HepG2 (cell line): ENCODE measurements around the gene IDH3G. TPM values are rescaled to one million over a fixed set of nuclear protein-coding genes. Genes with fewer than 3 reads are reported as not detected.

Experiments
- ATAC-seq: fragments of 200-7000 bp; cut with Tn5 transposase; 3 replicates; pipeline ENCODE4 v1.9.1; 2020; ENCODE audit warnings: mild to moderate bottlenecking, moderate library complexity
- BruUV-seq: library from RNA; stranded (reverse); fragments of 400-500 nt; replicated peaks from 2 replicates; lab custom pipeline; 2021; lab: Mats Ljungman, UMichigan
- CTCF ChIA-PET: fragments of 300-600 bp; formaldehyde crosslinking; extraction: SDS; loops from one replicate; lab custom pipeline; 2021; ENCODE audit warnings: low total read pairs, inconsistent platforms, low intra/inter-chr PET ratio; lab: Yijun Ruan, JAX
- POLR2A ChIA-PET: fragments of 350-600 bp; sonication (Branson Sonifier 250); formaldehyde crosslinking; loops from one replicate; lab custom pipeline; 2020; ENCODE audit warnings: antibody characterized with exemption, inconsistent platforms; lab: Yijun Ruan, JAX
- DNase-seq: peaks from one replicate; pipeline ENCODE4 v3.0.0-alpha.2; 2015; ENCODE audit warnings: low spot score
- FAIRE-seq: peaks from 3 replicates; lab custom pipeline; 2011; peaks lifted over from hg19 to GRCh38; lab: Jason Lieb, UNC
- H2AFZ ChIP-seq: one replicate; pipeline ENCODE4 v1.6.1; 2011; ENCODE audit warnings: low read length, inconsistent platforms
- H3K27ac ChIP-seq: fragments of 300-600 bp; 3 replicates; pipeline ENCODE4 v1.8.0; 2011; ENCODE audit warnings: mixed run types, mild to moderate bottlenecking, mixed read lengths, low read length, inconsistent platforms; ENCODE audit not compliant: insufficient read depth; ENCODE audit errors: extremely low read length
- H3K27me3 ChIP-seq, 2 experiments: fragments of 200-600 bp in 1 of 2; 2 replicates in 1 of 2; 3 replicates in 1 of 2; pipeline versions ENCODE4 v1.6.0 to v1.8.0; 2011; ENCODE audit warnings: low read length in 2 of 2, mild to moderate bottlenecking in 2 of 2, moderate library complexity in 2 of 2, inconsistent platforms in 1 of 2; ENCODE audit not compliant: insufficient read depth in 2 of 2, control insufficient read depth in 1 of 2
- H3K36me3 ChIP-seq, 2 experiments: fragments of 200-600 bp in 1 of 2; replicated peaks in 1 of 2; 2 replicates in 1 of 2; 3 replicates in 1 of 2; pipeline versions ENCODE4 v1.5.1 to v1.8.0; 2011; ENCODE audit warnings: low read length in 2 of 2, inconsistent platforms in 1 of 2; ENCODE audit not compliant: insufficient read depth in 2 of 2, control insufficient read depth in 1 of 2
- H3K4me1 ChIP-seq: 2 replicates; pipeline ENCODE4 v1.5.1; 2012; ENCODE audit warnings: low read length, inconsistent platforms; ENCODE audit not compliant: insufficient read depth
- H3K4me2 ChIP-seq: 2 replicates; pipeline ENCODE4 v1.6.0; 2011; ENCODE audit warnings: low read depth, low read length, inconsistent platforms
- H3K4me3 ChIP-seq, 3 experiments: fragments of 200-600 bp in 1 of 3; sonication (generic), shearing (Covaris generic) in 1 of 3; replicated peaks in 1 of 3; 2 replicates each; pipeline ENCODE4 v1.5.1; 2011 to 2016; ENCODE audit warnings: low read length in 3 of 3, inconsistent platforms in 2 of 3, low read depth in 2 of 3, mild to moderate bottlenecking in 2 of 3, control low read depth in 1 of 3, mixed read lengths in 1 of 3; ENCODE audit not compliant: insufficient read depth in 1 of 3
- H3K79me2 ChIP-seq: one replicate; pipeline ENCODE4 v1.6.1; 2011; ENCODE audit warnings: low read length, inconsistent platforms; ENCODE audit not compliant: insufficient read depth
- H3K9ac ChIP-seq: 2 replicates; pipeline ENCODE4 v1.6.0; 2011; ENCODE audit warnings: mild to moderate bottlenecking, low read depth, low read length, inconsistent platforms; ENCODE audit not compliant: insufficient read depth
- H3K9me3 ChIP-seq: 2 replicates; pipeline ENCODE4 v1.5.1; 2012; ENCODE audit warnings: mild to moderate bottlenecking, low read length
- H4K20me1 ChIP-seq: 2 replicates; pipeline ENCODE4 v1.6.0; 2011; ENCODE audit warnings: inconsistent platforms, mild to moderate bottlenecking, low read length, moderate library complexity; ENCODE audit not compliant: insufficient read depth
- ATF1 ChIP-seq: IDR thresholded peaks from 2 replicates; pipeline ENCODE4 v1.6.1; 2016; ENCODE audit warnings: mild to moderate bottlenecking, control low read depth
- NFIC ChIP-seq: IDR thresholded peaks from 2 replicates; pipeline ENCODE4 v1.6.1; 2012; ENCODE audit warnings: mild to moderate bottlenecking, low read length, inconsistent platforms
- ZNF788 ChIP-seq: sonication (generic); formaldehyde crosslinking; IDR thresholded peaks from 2 replicates; pipeline ENCODE4 v1.5.0; 2020; ENCODE audit warnings: mild to moderate bottlenecking, missing genetic modification reagents, borderline replicate concordance
- ZNF816 ChIP-seq: sonication (generic); formaldehyde crosslinking; IDR thresholded peaks from 2 replicates; pipeline ENCODE4 v1.8.0; 2022; ENCODE audit warnings: missing genetic modification reagents, mild to moderate bottlenecking, borderline replicate concordance
- WGBS: methylation state at CpG from one replicate; pipeline ENCODE4 v1.1.6; 2017; ENCODE audit warnings: low lambda C conversion rate; 5-methylcytosine and 5-hydroxymethylcytosine counted together
- in situ Hi-C: cut with HindIII; loops from 2 replicates; pipeline ENCODE4 v1.10.0; 2017; ENCODE audit warnings: low pct_unique_long_range_greater_than_20kb; ENCODE audit not compliant: extremely low pct_ligation_motif_present
- intact Hi-C: fragments of 100-400 bp; cut with micrococcal nuclease; formaldehyde crosslinking; loops from one replicate; pipeline ENCODE4 v1.10.0; 2022; ENCODE audit not compliant: unreplicated experiment
- polyA plus RNA-seq, 8 experiments: library from polyadenylated mRNA; depleted of rRNA in 3 of 8; stranded (reverse) in 7 of 8; unstranded in 1 of 8; fragments of >200 nt; fragmentation: Illumina TruSeq in 4 of 8; extraction: Trizol in 4 of 8; gene quantifications; 2 replicates each; pipeline versions ENCODE4 v1.2.1 to v1.2.3, GENCODE V29; 2011 to 2016; ENCODE audit warnings: low read depth in 4 of 8, missing spikeins in 1 of 8, mixed read lengths in 1 of 8; ENCODE audit not compliant: insufficient read depth in 1 of 8
- total RNA-seq, 5 experiments: library from RNA; depleted of rRNA; stranded (reverse); fragments of >200 nt; fragmentation: Illumina TruSeq; extraction: Trizol; gene quantifications; 2 replicates each; pipeline ENCODE4 v1.2.3, GENCODE V29; 2016; ENCODE audit warnings: low read depth in 1 of 5

IDH3G gene
- total and polyA plus RNA-seq, 2 of the 13 experiments (the other 11 are each of a cell fraction or from before 2014, with no cell fraction given): 18.7 to 35.5 TPM

- H3K9me3 ChIP-seq: no peaks in the 10 kb centered on the region
- H3K4me3 ChIP-seq: no peak overlapping the region
- FAIRE-seq (no peak), ATAC-seq (no peak), DNase-seq (no peak)
- in situ Hi-C loops: no loop called here
- no peak overlapping the region for H3K9ac ChIP-seq
- no peak overlapping the region for H2AFZ ChIP-seq
- H3K27me3 ChIP-seq: peaks cover 4 to 20% of the 10 kb centered on the region in 2 experiments; a peak in 3 of 5 replicates
- 13% methylated on average over 3 of the region's 5 CpGs for WGBS
- H3K4me1 ChIP-seq: no peaks in the 10 kb centered on the region
- ChIA-PET POLR2A (no interaction called here), CTCF (no interaction called here)
- no peak overlapping the region for H3K27ac ChIP-seq
- TF ChIP-seq ATF1: no peak
- intact Hi-C loops: no loop called here
- no peaks in the 10 kb centered on the region for H4K20me1 ChIP-seq
- BruUV-seq: no TSS peak
- H3K79me2 ChIP-seq: no peaks in the 10 kb centered on the region
- no peak overlapping the region for H3K4me2 ChIP-seq
- H3K36me3 ChIP-seq: no peaks in the 10 kb centered on the region
Observed at GRCh38 chrX:153813161-153813560, 19.0 kb upstream of the IDH3G start.

GRCh38 chrX:153812220-153812619 lies 18.0 kb upstream of the IDH3G start:
- no peak overlapping the region for H3K4me2 ChIP-seq
- intact Hi-C loops: no loop called here
- FAIRE-seq (no peak), DNase-seq (no peak), ATAC-seq (no peak)
- H3K9me3 ChIP-seq: no peaks in the 10 kb centered on the region
- no TSS peak for BruUV-seq
- ChIA-PET CTCF (no interaction called here), POLR2A (no interaction called here)
- no peak overlapping the region for H3K4me3 ChIP-seq
- 0% methylated on average over 1 of the region's 14 CpGs for WGBS
- H3K27me3 ChIP-seq: peaks cover 3 to 15% of the 10 kb centered on the region in 2 experiments; a peak in 3 of 5 replicates
- H3K79me2 ChIP-seq: no peaks in the 10 kb centered on the region
- in situ Hi-C loops: no loop called here
- H3K9ac ChIP-seq: no peak overlapping the region
- no peaks in the 10 kb centered on the region for H3K4me1 ChIP-seq
- no peak for TF ChIP-seq ZNF788 (CRISPR knock-in tag)
- TF ChIP-seq ZNF816 (CRISPR knock-in tag): no peak
- TF ChIP-seq NFIC: no peak
- no peak overlapping the region for H3K27ac ChIP-seq
- H3K36me3 ChIP-seq: no peaks in the 10 kb centered on the region
- H4K20me1 ChIP-seq: no peaks in the 10 kb centered on the region
- no peak overlapping the region for H2AFZ ChIP-seq
